Measurements from ENCODE around the gene TUBA3C. TPM values are rescaled to one million over a fixed set of nuclear protein-coding genes. Genes with fewer than 3 reads are reported as not detected.
"Not testable (repeated sequence)": the region's sequence is repeated elsewhere in the genome, so short reads cannot be mapped to it uniquely, and the experiment has no call there.

Gene TUBA3C
- not detected for polyA plus RNA-seq

DNA sequence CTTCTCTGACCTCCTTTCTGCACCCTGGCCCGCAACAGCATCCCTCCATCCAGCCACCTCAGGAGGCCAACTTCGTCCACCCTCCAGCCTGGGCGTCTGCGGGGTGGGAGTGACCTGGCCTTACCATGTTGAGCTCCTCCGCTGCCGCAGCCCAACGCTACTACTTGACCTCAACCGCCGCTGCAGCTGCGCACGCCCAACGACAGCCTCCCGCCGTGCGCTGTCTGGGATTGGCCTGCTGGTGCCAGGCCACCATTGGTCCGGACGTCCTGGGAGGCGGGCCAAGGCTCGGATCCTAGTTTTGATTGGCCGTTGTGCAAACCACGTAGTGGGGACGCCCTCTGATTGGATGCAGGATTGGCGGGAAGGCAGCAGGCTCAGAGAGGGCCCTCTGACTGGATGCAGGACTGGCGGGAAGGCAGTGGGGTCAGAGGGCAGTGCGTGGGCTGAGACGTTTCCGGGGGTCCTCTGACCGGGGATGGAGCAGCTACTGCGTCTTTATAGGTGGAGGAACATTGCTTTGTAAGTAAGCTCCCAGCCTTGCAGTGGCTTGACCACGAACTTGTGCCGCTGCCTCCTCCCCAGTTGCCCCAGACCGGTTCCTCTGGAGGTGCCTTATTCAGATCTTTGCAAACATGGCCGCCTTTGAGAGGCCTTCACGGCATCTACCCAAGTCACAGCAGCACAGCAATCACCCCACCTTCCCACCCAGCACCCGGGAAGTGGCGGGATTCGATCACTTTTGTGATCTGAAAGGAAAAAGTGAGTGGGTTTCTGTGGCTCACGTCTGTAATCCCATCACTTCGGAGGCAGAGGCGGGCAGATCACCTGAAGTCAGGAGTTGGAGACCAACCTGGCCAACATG lies at the start of gene TUBA3C:
TSS of gene TUBA3C (minus strand) at position 204 of the 865 bp plus-strand sequence. CDS start at position 127, 77 bp downstream.
- Histone ChIP-seq H3K4me3 (ENCODE audit: low read depth in 1 of 2, low read length in 2 of 2) (no peak within 1 kb of the TSS), H3K27me3 (ENCODE audit: control insufficient read depth in 1 of 2, insufficient read depth in 2 of 2, low read length in 2 of 2) (no peaks in the 10 kb centered on the region), H3K36me3 (ENCODE audit: control insufficient read depth in 2 of 2, insufficient read depth in 2 of 2, low read length in 1 of 2) (no peaks in the 10 kb centered on the region), H3K27ac (ENCODE audit: low read depth in 2 of 2, low read length in 1 of 2) (no peak within 1 kb of the TSS), H3K4me1 (ENCODE audit: control insufficient read depth in 2 of 2, insufficient read depth in 2 of 2, low read length in 1 of 2) (no peaks in the 10 kb centered on the region), H3K9me3 (ENCODE audit: control insufficient read depth in 2 of 2, insufficient read depth in 1 of 2, low read depth in 1 of 2, low read length in 1 of 2) (peaks cover 6 to 27% of the 10 kb centered on the region in 2 donors)
- WGBS, 2 donors, result 90 to 92% methylated on average over 39 to 40 of the region's 40 CpGs

- 62 to 68% methylated on average over 3 of the region's 3 CpGs for WGBS, 2 donors
- not testable (repeated sequence) for H3K36me3 ChIP-seq (ENCODE audit: control insufficient read depth in 2 of 2, insufficient read depth in 2 of 2, low read length in 1 of 2)
These were observed 25.8 kb upstream of the TUBA3C start for GRCh38 chr13:19207413-19207812.

DNA sequence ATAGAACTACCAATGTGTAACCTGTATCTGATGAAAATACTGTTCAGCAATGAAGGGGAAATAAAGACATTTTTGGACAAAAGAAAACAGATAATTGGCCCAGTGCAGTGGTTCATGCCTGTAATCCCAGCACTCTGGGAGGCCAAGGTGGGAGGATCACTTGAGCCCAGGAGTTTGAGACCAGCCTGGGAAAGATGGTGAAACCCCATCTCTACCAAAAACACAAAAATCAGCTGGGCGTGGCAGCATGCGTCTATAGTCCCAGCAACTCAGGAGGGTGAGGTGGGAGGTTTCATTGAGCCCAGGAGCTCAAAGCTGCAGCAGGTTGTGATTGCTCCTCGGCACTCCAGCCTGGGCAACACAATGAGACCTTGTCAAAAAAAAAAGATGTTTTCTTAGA lies 11.0 kb upstream of the TUBA3C start:
- not testable (repeated sequence) for H3K9me3 ChIP-seq (ENCODE audit: control insufficient read depth in 2 of 2, insufficient read depth in 1 of 2, low read depth in 1 of 2, low read length in 1 of 2); H3K4me3 ChIP-seq (ENCODE audit: low read depth in 1 of 2, low read length in 2 of 2); H3K4me1 ChIP-seq (ENCODE audit: control insufficient read depth in 2 of 2, insufficient read depth in 2 of 2, low read length in 1 of 2); H3K27me3 ChIP-seq (ENCODE audit: control insufficient read depth in 1 of 2, insufficient read depth in 2 of 2, low read length in 2 of 2); H3K27ac ChIP-seq (ENCODE audit: low read depth in 2 of 2, low read length in 1 of 2); H3K36me3 ChIP-seq (ENCODE audit: control insufficient read depth in 2 of 2, insufficient read depth in 2 of 2, low read length in 1 of 2)
- WGBS, 2 donors, result 83 to 91% methylated on average over 3 of the region's 3 CpGs

More at GRCh38 chr13:19207413-19207812, 25.8 kb upstream of the TUBA3C start:
- not testable (repeated sequence) for H3K27me3 ChIP-seq (ENCODE audit: control insufficient read depth in 1 of 2, insufficient read depth in 2 of 2, low read length in 2 of 2); H3K4me1 ChIP-seq (ENCODE audit: control insufficient read depth in 2 of 2, insufficient read depth in 2 of 2, low read length in 1 of 2); H3K4me3 ChIP-seq (ENCODE audit: low read depth in 1 of 2, low read length in 2 of 2); H3K9me3 ChIP-seq (ENCODE audit: control insufficient read depth in 2 of 2, insufficient read depth in 1 of 2, low read depth in 1 of 2, low read length in 1 of 2); H3K27ac ChIP-seq (ENCODE audit: low read depth in 2 of 2, low read length in 1 of 2)

GRCh38 chr13:19189911-19190310 lies 8.3 kb upstream of the TUBA3C start:
- not testable (repeated sequence) for H3K27me3 ChIP-seq (ENCODE audit: control insufficient read depth in 1 of 2, insufficient read depth in 2 of 2, low read length in 2 of 2); H3K27ac ChIP-seq (ENCODE audit: low read depth in 2 of 2, low read length in 1 of 2); H3K4me1 ChIP-seq (ENCODE audit: control insufficient read depth in 2 of 2, insufficient read depth in 2 of 2, low read length in 1 of 2); H3K36me3 ChIP-seq (ENCODE audit: control insufficient read depth in 2 of 2, insufficient read depth in 2 of 2, low read length in 1 of 2); H3K9me3 ChIP-seq (ENCODE audit: control insufficient read depth in 2 of 2, insufficient read depth in 1 of 2, low read depth in 1 of 2, low read length in 1 of 2); H3K4me3 ChIP-seq (ENCODE audit: low read depth in 1 of 2, low read length in 2 of 2)
- 79 to 83% methylated on average over 3 of the region's 3 CpGs for WGBS, 2 donors

DNA sequence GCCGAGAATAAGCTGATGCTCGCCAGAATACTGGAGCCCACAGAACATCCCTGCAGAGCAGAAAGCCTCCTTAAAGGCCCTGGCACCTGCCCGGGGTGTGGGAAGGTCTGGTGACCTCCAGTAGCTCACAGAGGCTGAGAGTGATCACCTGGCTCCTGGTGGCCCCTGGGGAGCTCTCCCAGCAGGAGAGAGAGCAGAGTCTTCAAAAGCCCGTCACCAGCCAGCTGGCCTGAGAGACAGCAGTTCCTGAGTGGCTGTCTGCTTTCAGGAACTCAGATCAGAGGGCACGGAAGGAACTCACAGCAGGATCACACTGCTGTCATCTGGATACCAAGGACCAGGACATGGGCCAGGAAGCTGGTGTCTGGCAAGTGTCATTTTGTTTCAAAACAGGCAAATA lies 7.7 kb upstream of the TUBA3C start:
- H3K4me1 ChIP-seq (ENCODE audit: control insufficient read depth in 2 of 2, insufficient read depth in 2 of 2, low read length in 1 of 2); H3K4me3 ChIP-seq (ENCODE audit: low read depth in 1 of 2, low read length in 2 of 2); H3K27me3 ChIP-seq (ENCODE audit: control insufficient read depth in 1 of 2, insufficient read depth in 2 of 2, low read length in 2 of 2); H3K36me3 ChIP-seq (ENCODE audit: control insufficient read depth in 2 of 2, insufficient read depth in 2 of 2, low read length in 1 of 2); H3K27ac ChIP-seq (ENCODE audit: low read depth in 2 of 2, low read length in 1 of 2); H3K9me3 ChIP-seq (ENCODE audit: control insufficient read depth in 2 of 2, insufficient read depth in 1 of 2, low read depth in 1 of 2, low read length in 1 of 2): not testable (repeated sequence)
- WGBS, 2 donors, result 51 to 55% methylated on average over 3 to 4 of the region's 5 CpGs

GRCh38 chr13:19185865-19186645 lies 4.4 kb upstream of the TUBA3C start:
- H3K27me3 ChIP-seq (ENCODE audit: control insufficient read depth in 1 of 2, insufficient read depth in 2 of 2, low read length in 2 of 2), result no peaks in the 10 kb centered on the region
- WGBS, 2 donors, result 64 to 66% methylated on average over 5 of the region's 5 CpGs
- no peak overlapping the region for H3K27ac ChIP-seq (ENCODE audit: low read depth in 2 of 2, low read length in 1 of 2)
- no peaks in the 10 kb centered on the region for H3K36me3 ChIP-seq (ENCODE audit: control insufficient read depth in 2 of 2, insufficient read depth in 2 of 2, low read length in 1 of 2)
- H3K9me3 ChIP-seq (ENCODE audit: control insufficient read depth in 2 of 2, insufficient read depth in 1 of 2, low read depth in 1 of 2, low read length in 1 of 2), result peaks cover 6 to 20% of the 10 kb centered on the region in 2 donors
- no peaks in the 10 kb centered on the region for H3K4me1 ChIP-seq (ENCODE audit: control insufficient read depth in 2 of 2, insufficient read depth in 2 of 2, low read length in 1 of 2)
- H3K4me3 ChIP-seq (ENCODE audit: low read depth in 1 of 2, low read length in 2 of 2), result no peak overlapping the region

DNA sequence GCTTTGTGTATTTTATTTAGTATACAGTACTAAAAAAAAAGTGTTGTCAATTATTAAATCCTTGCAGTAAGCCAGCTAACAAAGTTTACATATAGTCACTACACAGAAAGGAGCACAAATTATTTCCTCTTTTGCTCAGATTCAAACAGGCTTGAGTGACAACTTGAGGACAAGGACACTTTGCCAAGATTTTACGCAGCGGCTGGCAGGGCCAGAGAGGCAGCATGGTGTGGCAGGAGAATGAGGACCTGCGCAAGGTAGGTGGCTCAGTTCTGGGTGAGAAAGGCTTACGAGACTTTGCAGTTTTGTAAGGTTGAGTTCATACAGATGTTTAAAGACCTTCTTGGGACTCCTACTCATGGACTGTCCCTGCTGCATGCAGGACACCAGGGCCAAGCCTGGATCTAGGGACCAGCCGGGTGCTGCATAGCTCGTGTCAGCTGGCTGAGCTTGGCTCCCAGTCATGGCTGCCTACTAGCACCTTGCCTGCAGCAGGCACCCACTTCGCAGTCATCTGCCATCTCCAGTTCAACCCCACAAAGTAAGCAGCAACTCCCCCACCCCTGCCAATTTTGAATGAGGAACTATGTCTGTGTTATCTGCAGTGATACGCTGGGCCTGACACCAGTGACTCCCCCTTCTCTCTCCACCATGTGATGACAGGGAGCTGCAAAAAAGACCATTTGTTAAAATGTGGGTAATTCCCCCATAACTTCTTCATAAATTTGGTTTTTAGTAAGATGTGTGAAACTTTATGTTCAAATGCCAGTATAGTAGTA lies 3.7 kb upstream of the TUBA3C start:
- 85 to 86% methylated on average over 8 of the region's 8 CpGs for WGBS, 2 donors
- H3K27ac ChIP-seq (ENCODE audit: low read depth in 2 of 2, low read length in 1 of 2), result no peak overlapping the region
- no peaks in the 10 kb centered on the region for H3K36me3 ChIP-seq (ENCODE audit: control insufficient read depth in 2 of 2, insufficient read depth in 2 of 2, low read length in 1 of 2)
- no peaks in the 10 kb centered on the region for H3K4me1 ChIP-seq (ENCODE audit: control insufficient read depth in 2 of 2, insufficient read depth in 2 of 2, low read length in 1 of 2)
- no peak overlapping the region for H3K4me3 ChIP-seq (ENCODE audit: low read depth in 1 of 2, low read length in 2 of 2)
- H3K9me3 ChIP-seq (ENCODE audit: control insufficient read depth in 2 of 2, insufficient read depth in 1 of 2, low read depth in 1 of 2, low read length in 1 of 2), result peaks cover 6 to 21% of the 10 kb centered on the region in 2 donors
- H3K27me3 ChIP-seq (ENCODE audit: control insufficient read depth in 1 of 2, insufficient read depth in 2 of 2, low read length in 2 of 2), result no peaks in the 10 kb centered on the region

DNA sequence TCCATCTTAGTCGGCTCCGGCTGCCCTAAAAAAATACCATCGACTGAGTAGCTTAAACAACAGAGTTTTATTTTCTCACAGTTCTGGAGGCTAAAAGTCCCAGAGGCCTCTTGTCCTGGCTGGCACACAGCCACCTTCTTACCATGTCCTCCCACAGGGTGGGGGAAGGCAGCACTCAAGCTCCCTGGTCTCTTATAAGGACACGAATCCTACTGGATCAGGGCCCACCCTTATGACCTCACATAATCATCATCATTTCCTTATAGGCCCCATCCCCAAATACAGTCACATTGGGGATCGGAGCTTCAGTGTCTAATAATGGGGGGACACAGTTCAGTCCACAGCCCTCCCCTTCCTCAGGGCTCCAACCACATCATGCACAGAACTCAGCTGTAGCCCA lies 2.6 kb upstream of the TUBA3C start:
- Histone ChIP-seq H3K4me1 (ENCODE audit: control insufficient read depth in 2 of 2, insufficient read depth in 2 of 2, low read length in 1 of 2) (no peaks in the 10 kb centered on the region), H3K36me3 (ENCODE audit: control insufficient read depth in 2 of 2, insufficient read depth in 2 of 2, low read length in 1 of 2) (no peaks in the 10 kb centered on the region), H3K27ac (ENCODE audit: low read depth in 2 of 2, low read length in 1 of 2) (no peak overlapping the region), H3K4me3 (ENCODE audit: low read depth in 1 of 2, low read length in 2 of 2) (no peak overlapping the region), H3K27me3 (ENCODE audit: control insufficient read depth in 1 of 2, insufficient read depth in 2 of 2, low read length in 2 of 2) (no peaks in the 10 kb centered on the region), H3K9me3 (ENCODE audit: control insufficient read depth in 2 of 2, insufficient read depth in 1 of 2, low read depth in 1 of 2, low read length in 1 of 2) (peaks cover 6 to 21% of the 10 kb centered on the region in 2 donors)
- 92 to 93% methylated on average over 5 of the region's 5 CpGs for WGBS, 2 donors

DNA sequence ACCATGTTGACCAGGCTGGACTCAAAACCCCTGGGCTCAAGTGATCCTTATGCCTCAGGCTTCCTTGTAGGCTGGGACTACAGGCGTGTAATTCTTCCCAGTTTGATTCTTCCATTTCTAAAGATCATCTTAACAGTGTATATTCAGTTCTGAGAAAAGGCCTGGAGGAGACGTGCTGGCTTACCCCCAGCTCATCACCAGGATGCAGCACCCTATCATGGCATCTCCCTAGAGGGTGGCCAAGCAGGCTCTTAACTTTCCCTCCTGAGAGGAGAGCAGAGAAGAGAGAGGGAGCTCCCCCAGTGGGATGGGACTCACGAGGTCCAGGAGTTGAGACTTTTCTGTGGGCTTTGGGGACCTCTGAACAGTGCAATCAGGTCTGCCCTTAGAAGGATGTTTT lies 2.1 kb upstream of the TUBA3C start:
- Histone ChIP-seq H3K4me1 (ENCODE audit: control insufficient read depth in 2 of 2, insufficient read depth in 2 of 2, low read length in 1 of 2) (no peaks in the 10 kb centered on the region), H3K27ac (ENCODE audit: low read depth in 2 of 2, low read length in 1 of 2) (no peak overlapping the region), H3K36me3 (ENCODE audit: control insufficient read depth in 2 of 2, insufficient read depth in 2 of 2, low read length in 1 of 2) (no peaks in the 10 kb centered on the region), H3K4me3 (ENCODE audit: low read depth in 1 of 2, low read length in 2 of 2) (no peak overlapping the region), H3K27me3 (ENCODE audit: control insufficient read depth in 1 of 2, insufficient read depth in 2 of 2, low read length in 2 of 2) (no peaks in the 10 kb centered on the region), H3K9me3 (ENCODE audit: control insufficient read depth in 2 of 2, insufficient read depth in 1 of 2, low read depth in 1 of 2, low read length in 1 of 2) (peaks cover 6 to 21% of the 10 kb centered on the region in 2 donors)
- 44 to 45% methylated on average over 3 of the region's 3 CpGs for WGBS, 2 donors

Measured in esophagus (tissue), 2 donors.